SK-N-SH (cell line): ENCODE measurements around the gene ENKUR.

Experiments used
- EZH2phosphoT487 ChIP-seq: fragments of 200-600 bp; sonication (generic); IDR thresholded peaks from 2 replicates; pipeline ENCODE4 v1.6.1; 2017; ENCODE audit warnings: low read depth, mixed run types, mild to moderate bottlenecking, antibody characterized with exemption, moderate library complexity, borderline replicate concordance
- FOXM1 ChIP-seq: IDR thresholded peaks from 2 replicates; pipeline ENCODE4 v1.4.0; 2012; ENCODE audit warnings: low read depth, mild to moderate bottlenecking
- POLR2AphosphoS5 ChIP-seq: IDR thresholded peaks from 2 replicates; pipeline ENCODE4 v1.6.1; 2012; ENCODE audit warnings: low read depth, low read length
- RCOR1 ChIP-seq: fragments of 150-350 bp; IDR thresholded peaks from 2 replicates; pipeline ENCODE4 v1.6.1; 2017; ENCODE audit warnings: antibody characterized with exemption, low read length
- USF1 ChIP-seq: IDR thresholded peaks from 2 replicates; pipeline ENCODE4 v1.4.0; 2012; ENCODE audit warnings: low read depth, borderline replicate concordance
- TF ChIP-seq, protein P1 (sequence below): fragments of 200-600 bp; sonication (generic); IDR thresholded peaks from 2 replicates; pipeline ENCODE4 v1.6.1; 2017; ENCODE audit warnings: antibody characterized with exemption, mild to moderate bottlenecking, moderate library complexity

- no peak for TF ChIP-seq POLR2AphosphoS5
- TF ChIP-seq USF1 = no peak
- no peak for TF ChIP-seq RCOR1
- TF ChIP-seq, protein P1, sequence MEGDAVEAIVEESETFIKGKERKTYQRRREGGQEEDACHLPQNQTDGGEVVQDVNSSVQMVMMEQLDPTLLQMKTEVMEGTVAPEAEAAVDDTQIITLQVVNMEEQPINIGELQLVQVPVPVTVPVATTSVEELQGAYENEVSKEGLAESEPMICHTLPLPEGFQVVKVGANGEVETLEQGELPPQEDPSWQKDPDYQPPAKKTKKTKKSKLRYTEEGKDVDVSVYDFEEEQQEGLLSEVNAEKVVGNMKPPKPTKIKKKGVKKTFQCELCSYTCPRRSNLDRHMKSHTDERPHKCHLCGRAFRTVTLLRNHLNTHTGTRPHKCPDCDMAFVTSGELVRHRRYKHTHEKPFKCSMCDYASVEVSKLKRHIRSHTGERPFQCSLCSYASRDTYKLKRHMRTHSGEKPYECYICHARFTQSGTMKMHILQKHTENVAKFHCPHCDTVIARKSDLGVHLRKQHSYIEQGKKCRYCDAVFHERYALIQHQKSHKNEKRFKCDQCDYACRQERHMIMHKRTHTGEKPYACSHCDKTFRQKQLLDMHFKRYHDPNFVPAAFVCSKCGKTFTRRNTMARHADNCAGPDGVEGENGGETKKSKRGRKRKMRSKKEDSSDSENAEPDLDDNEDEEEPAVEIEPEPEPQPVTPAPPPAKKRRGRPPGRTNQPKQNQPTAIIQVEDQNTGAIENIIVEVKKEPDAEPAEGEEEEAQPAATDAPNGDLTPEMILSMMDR = no peak
- TF ChIP-seq FOXM1 = no peak
- no peak for TF ChIP-seq EZH2phosphoT487
Measured at GRCh38 chr10:24973163-24973562, 42.8 kb downstream of the ENKUR start.
